ENCODE results near the gene BABAM2.

GRCh38 chr2:27842894-27843293 lies 47.6 kb upstream of the BABAM2 start:
- TF ChIP-seq, protein P1, sequence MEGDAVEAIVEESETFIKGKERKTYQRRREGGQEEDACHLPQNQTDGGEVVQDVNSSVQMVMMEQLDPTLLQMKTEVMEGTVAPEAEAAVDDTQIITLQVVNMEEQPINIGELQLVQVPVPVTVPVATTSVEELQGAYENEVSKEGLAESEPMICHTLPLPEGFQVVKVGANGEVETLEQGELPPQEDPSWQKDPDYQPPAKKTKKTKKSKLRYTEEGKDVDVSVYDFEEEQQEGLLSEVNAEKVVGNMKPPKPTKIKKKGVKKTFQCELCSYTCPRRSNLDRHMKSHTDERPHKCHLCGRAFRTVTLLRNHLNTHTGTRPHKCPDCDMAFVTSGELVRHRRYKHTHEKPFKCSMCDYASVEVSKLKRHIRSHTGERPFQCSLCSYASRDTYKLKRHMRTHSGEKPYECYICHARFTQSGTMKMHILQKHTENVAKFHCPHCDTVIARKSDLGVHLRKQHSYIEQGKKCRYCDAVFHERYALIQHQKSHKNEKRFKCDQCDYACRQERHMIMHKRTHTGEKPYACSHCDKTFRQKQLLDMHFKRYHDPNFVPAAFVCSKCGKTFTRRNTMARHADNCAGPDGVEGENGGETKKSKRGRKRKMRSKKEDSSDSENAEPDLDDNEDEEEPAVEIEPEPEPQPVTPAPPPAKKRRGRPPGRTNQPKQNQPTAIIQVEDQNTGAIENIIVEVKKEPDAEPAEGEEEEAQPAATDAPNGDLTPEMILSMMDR (IDR thresholded peaks at IDR 0.05): no peak
- no peak for TF ChIP-seq POLR2A (IDR thresholded peaks at IDR 0.05)

All from right lobe of liver (tissue), 4 donors.